Measurements from ENCODE around the gene SVIL. TPM values are rescaled to one million over a fixed set of nuclear protein-coding genes. Genes with fewer than 3 reads are reported as not detected.

The SVIL gene
- total RNA-seq, 1 experiment from 2014 or later, result 15.3 TPM

DNA sequence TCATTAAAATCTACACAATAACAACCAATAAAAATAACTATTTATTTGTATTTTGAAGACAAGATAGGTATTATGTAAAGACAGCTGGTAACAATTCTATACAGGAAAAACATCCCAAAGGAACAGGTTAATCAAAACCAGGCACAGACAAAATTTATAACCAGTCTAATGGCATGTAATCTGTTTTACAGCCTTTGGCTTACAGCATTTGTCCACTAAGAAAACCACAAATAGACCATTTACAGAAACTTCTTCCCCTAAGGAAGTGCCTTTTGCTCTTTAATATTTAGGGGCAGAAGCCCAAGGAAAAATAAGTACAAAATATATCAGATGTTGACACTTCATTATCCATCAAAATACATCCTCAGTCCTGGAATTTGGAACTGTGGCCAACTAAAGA is 65.0 kb downstream of the SVIL start:
- H3K4me1 ChIP-seq (ENCODE audit: insufficient read depth, low read length), result peaks cover 2% of the 10 kb centered on the region; the same call in 1 of the 2 replicates
- H4K91ac ChIP-seq (ENCODE audit: insufficient read length, low read depth, low read length), result no peak overlapping the region
- H3K27me3 ChIP-seq (ENCODE audit: insufficient read depth, low read length), result no peaks in the 10 kb centered on the region
- no peak overlapping the region for H2AFZ ChIP-seq (ENCODE audit: low read length)
- no peaks in the 10 kb centered on the region for H3K79me2 ChIP-seq (ENCODE audit: insufficient read depth, low read length)
- H4K5ac ChIP-seq (ENCODE audit: insufficient read length, low read depth, low read length), result no peak overlapping the region
- no peak overlapping the region for H3K23ac ChIP-seq (ENCODE audit: insufficient read length, low read depth, low read length)
- H3K79me1 ChIP-seq (ENCODE audit: insufficient read depth, low read depth, low read length, poor library complexity, severe bottlenecking), result no peaks in the 10 kb centered on the region
- no peak overlapping the region for H3K4me3 Mint-ChIP-seq
- no peak overlapping the region for H3K27ac ChIP-seq (ENCODE audit: insufficient read length, low read depth, low read length)
- H3K4me2 ChIP-seq (ENCODE audit: insufficient read depth, insufficient read length, low read length), result no peak overlapping the region
- H3K9me3 Mint-ChIP-seq, result no peaks in the 10 kb centered on the region
- DNase-seq, result no peak
- no peak overlapping the region for H3K27ac Mint-ChIP-seq
- TF ChIP-seq CTCF (conservative IDR thresholded peaks at IDR 0.05), result no peak
- no peak overlapping the region for H2BK12ac ChIP-seq (ENCODE audit: insufficient read length, low read depth, low read length)
- H3K56ac ChIP-seq (ENCODE audit: insufficient read length, low read depth, low read length), result no peak overlapping the region
- no peak overlapping the region for H3K4ac ChIP-seq (ENCODE audit: low read depth, low read length)
- no peak overlapping the region for H2BK20ac ChIP-seq (ENCODE audit: low read depth, low read length, poor library complexity, severe bottlenecking)
- H3K23me2 ChIP-seq (ENCODE audit: insufficient read length, low read depth, low read length, poor library complexity, severe bottlenecking), result no peaks in the 10 kb centered on the region
- H3K9me3 ChIP-seq (ENCODE audit: control insufficient read depth, low read depth, low read length), result no peaks in the 10 kb centered on the region
- H2AK5ac ChIP-seq (ENCODE audit: insufficient read length, low read length), result no peak overlapping the region
- no peak overlapping the region for H3K18ac ChIP-seq (ENCODE audit: insufficient read length, low read depth, low read length)
- H3K9ac ChIP-seq (ENCODE audit: extremely low read depth, insufficient read length, low read length), result no peak overlapping the region
- H3K14ac ChIP-seq (ENCODE audit: insufficient read depth, low read length), result no peak overlapping the region
- H4K8ac ChIP-seq (replicated peaks; ENCODE audit: insufficient read length, low read depth, low read length), result no peak overlapping the region
- H2BK5ac ChIP-seq (ENCODE audit: insufficient read length, low read length), result no peak overlapping the region
- no peaks in the 10 kb centered on the region for H4K20me1 ChIP-seq (ENCODE audit: control insufficient read depth, insufficient read depth, insufficient read length)
- no peak overlapping the region for H2BK15ac ChIP-seq (ENCODE audit: low read depth, low read length)
- no peaks in the 10 kb centered on the region for H3K36me3 Mint-ChIP-seq (ENCODE audit: insufficient read depth in 1 of 3, low read depth in 3 of 3)
- peaks cover 35 to 36% of the 10 kb centered on the region in 2 experiments for H3K4me1 Mint-ChIP-seq
- no peak overlapping the region for H2BK120ac ChIP-seq (ENCODE audit: low read depth, low read length, poor library complexity, severe bottlenecking)
- no peak overlapping the region for H3T11ph ChIP-seq (ENCODE audit: low read length)
- H3K27me3 Mint-ChIP-seq (ENCODE audit: low read depth), result no peaks in the 10 kb centered on the region; the same call in 1 of the 2 replicates
